ENCODE measurements around the gene OMG. TPM values are rescaled to one million over a fixed set of nuclear protein-coding genes. Genes with fewer than 3 reads are reported as not detected.

OMG gene
- total and polyA plus RNA-seq, 3 donors from 2014 or later, result 0.95 TPM; not detected in 2

- Histone ChIP-seq H3K4me1 (no peaks in the 10 kb centered on the region), H3K36me3 (ENCODE audit: low read depth, missing control alignments) (no peaks in the 10 kb centered on the region), H3K27ac (no peak overlapping the region), H3K4me3 (no peak overlapping the region), H3K9me3 (no peaks in the 10 kb centered on the region), H3K27me3 (no peaks in the 10 kb centered on the region)
- DNase-seq, result no peak
- WGBS, 2 donors, result 90 to 92% methylated on average over 2 of the region's 2 CpGs
- intact Hi-C loops (cut with DNase I; ENCODE audit: low total_unique reads), result no loop called here
- TF ChIP-seq CTCF (IDR thresholded peaks at IDR 0.05) (no peak), POLR2A (IDR thresholded peaks at IDR 0.05) (no peak)
These were observed 23.2 kb upstream of the OMG start for GRCh38 chr17:31320241-31320640.

- intact Hi-C loops (cut with DNase I; ENCODE audit: low total_unique reads), result no loop called here
- Histone ChIP-seq H3K4me1 (no peaks in the 10 kb centered on the region), H3K36me3 (ENCODE audit: low read depth, missing control alignments) (no peaks in the 10 kb centered on the region), H3K27me3 (no peaks in the 10 kb centered on the region), H3K27ac (no peak overlapping the region), H3K9me3 (no peaks in the 10 kb centered on the region), H3K4me3 (no peak overlapping the region)
- 65 to 81% methylated on average over 5 of the region's 5 CpGs for WGBS, 2 donors
- no peak for DNase-seq
- TF ChIP-seq POLR2A (IDR thresholded peaks at IDR 0.05) (no peak), CTCF (IDR thresholded peaks at IDR 0.05) (no peak)
These were observed 22.0 kb upstream of the OMG start for GRCh38 chr17:31318851-31319661.

GRCh38 chr17:31318298-31318801 is 21.3 kb upstream of the OMG start:
- intact Hi-C loops (cut with DNase I; ENCODE audit: low total_unique reads), result no loop called here
- Histone ChIP-seq H3K36me3 (ENCODE audit: low read depth, missing control alignments) (no peaks in the 10 kb centered on the region), H3K27me3 (no peaks in the 10 kb centered on the region), H3K9me3 (no peaks in the 10 kb centered on the region), H3K4me1 (no peaks in the 10 kb centered on the region), H3K27ac (no peak overlapping the region), H3K4me3 (no peak overlapping the region)
- TF ChIP-seq POLR2A (IDR thresholded peaks at IDR 0.05) (no peak), CTCF (IDR thresholded peaks at IDR 0.05) (no peak)
- WGBS, 2 donors, result 76 to 86% methylated on average over 8 of the region's 8 CpGs
- peak; percentile 35 for DNase-seq

GRCh38 chr17:31314782-31315100 is 17.7 kb upstream of the OMG start:
- intact Hi-C loops (cut with DNase I; ENCODE audit: low total_unique reads), result no loop called here
- H3K27ac ChIP-seq, result no peak overlapping the region
- DNase-seq, result no peak
- TF ChIP-seq CTCF (IDR thresholded peaks at IDR 0.05) (no peak), POLR2A (IDR thresholded peaks at IDR 0.05) (no peak)
- no peaks in the 10 kb centered on the region for H3K9me3 ChIP-seq
- H3K27me3 ChIP-seq, result no peaks in the 10 kb centered on the region
- no peak overlapping the region for H3K4me3 ChIP-seq
- H3K4me1 ChIP-seq, result no peaks in the 10 kb centered on the region
- no peaks in the 10 kb centered on the region for H3K36me3 ChIP-seq (ENCODE audit: low read depth, missing control alignments)
- WGBS, 2 donors, result 92 to 97% methylated on average over 3 of the region's 3 CpGs

All from testis (tissue), 3 donors.